ENCODE data around the gene CFAP20DC. TPM values are rescaled to one million over a fixed set of nuclear protein-coding genes. Genes with fewer than 3 reads are reported as not detected.

The CFAP20DC gene
- total RNA-seq, 1 experiment from 2014 or later, result 0.11 TPM

DNA sequence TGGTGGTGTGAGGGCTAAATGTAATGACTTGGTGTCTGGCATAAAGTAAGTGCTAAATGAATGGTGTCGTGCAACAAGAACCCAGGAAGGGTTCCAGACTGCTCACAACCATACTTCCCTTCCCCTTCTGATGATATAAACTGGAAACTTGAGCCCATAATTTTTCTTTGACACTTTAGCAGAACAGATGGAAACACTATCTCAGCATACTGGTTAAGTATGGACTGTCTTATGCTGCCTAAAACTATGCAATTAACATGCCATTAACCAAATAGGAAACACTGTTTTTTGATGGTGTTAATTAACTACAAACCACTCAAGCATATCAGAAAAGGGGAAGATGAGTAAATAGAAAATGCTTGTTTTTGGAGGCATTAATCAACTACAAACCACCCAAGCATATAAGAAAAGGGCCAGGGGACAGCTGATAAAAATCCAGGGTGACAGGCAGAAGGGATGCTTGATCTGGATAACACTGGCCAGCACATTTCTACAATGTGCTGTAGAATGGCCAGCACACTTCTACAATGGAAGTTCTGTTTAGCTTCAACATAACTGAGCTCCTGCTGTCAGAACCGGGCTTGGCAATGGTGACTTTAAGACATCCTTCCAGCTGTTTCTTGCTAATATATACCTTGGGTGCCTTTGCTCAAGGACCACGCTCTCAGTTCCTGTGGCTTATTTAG, 297.8 kb downstream of the CFAP20DC start:
- H3K9me3 ChIP-seq (ENCODE audit: low read length), result no peaks in the 10 kb centered on the region
- H3K4me2 ChIP-seq (ENCODE audit: low read depth, low read length, poor library complexity, severe bottlenecking), result no peak overlapping the region
- no peaks in the 10 kb centered on the region for H3K36me3 ChIP-seq (ENCODE audit: insufficient read depth, low read length)
- H3K4me1 ChIP-seq (ENCODE audit: low read length), result no peaks in the 10 kb centered on the region
- no peaks in the 10 kb centered on the region for H3K27me3 ChIP-seq (ENCODE audit: low read length)
- H3K9ac ChIP-seq (ENCODE audit: low read length), result no peak overlapping the region
- H3K9me2 ChIP-seq (replicated peaks; ENCODE audit: insufficient read depth, low read length), result no peaks in the 10 kb centered on the region
- no peak for DNase-seq
- H3K27ac ChIP-seq (ENCODE audit: low read length), result no peak overlapping the region
- H2AFZ ChIP-seq (ENCODE audit: low read length), result no peak overlapping the region
- no peaks in the 10 kb centered on the region for H4K20me1 ChIP-seq (ENCODE audit: insufficient read depth, low read depth, low read length)
- H3K4me3 ChIP-seq (ENCODE audit: low read length), result no peak overlapping the region
- no peaks in the 10 kb centered on the region for H3K79me2 ChIP-seq (ENCODE audit: low read length)

DNA sequence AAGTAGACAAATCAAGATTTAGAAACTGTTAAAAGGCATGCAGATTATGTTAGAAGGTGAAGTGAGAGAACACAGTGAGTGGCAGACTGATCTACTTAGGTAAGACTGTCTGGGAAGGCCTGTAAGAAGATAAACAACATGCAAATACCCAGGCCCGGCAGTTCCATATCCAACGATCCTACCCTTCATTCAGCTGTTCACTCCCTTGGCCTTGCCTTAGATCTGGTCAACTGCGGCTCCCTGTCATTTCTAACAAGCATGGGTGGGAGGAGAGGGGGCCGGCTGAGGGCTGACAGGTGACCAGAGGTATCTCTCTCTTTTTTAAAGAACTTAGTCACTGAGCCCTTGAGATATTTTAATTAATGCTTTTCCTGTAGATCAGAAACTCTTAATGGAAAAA, 298.6 kb downstream of the CFAP20DC start:
- Histone ChIP-seq H3K4me2 (ENCODE audit: low read depth, low read length, poor library complexity, severe bottlenecking) (no peak overlapping the region), H3K9me2 (replicated peaks; ENCODE audit: insufficient read depth, low read length) (no peaks in the 10 kb centered on the region), H3K4me1 (ENCODE audit: low read length) (no peaks in the 10 kb centered on the region), H4K20me1 (ENCODE audit: insufficient read depth, low read depth, low read length) (no peaks in the 10 kb centered on the region), H3K27ac (ENCODE audit: low read length) (no peak overlapping the region), H2AFZ (ENCODE audit: low read length) (no peak overlapping the region), H3K27me3 (ENCODE audit: low read length) (no peaks in the 10 kb centered on the region), H3K9me3 (ENCODE audit: low read length) (no peaks in the 10 kb centered on the region), H3K4me3 (ENCODE audit: low read length) (no peak overlapping the region), H3K9ac (ENCODE audit: low read length) (no peak overlapping the region), H3K79me2 (ENCODE audit: low read length) (no peaks in the 10 kb centered on the region), H3K36me3 (ENCODE audit: insufficient read depth, low read length) (no peaks in the 10 kb centered on the region)
- no peak for DNase-seq

DNA sequence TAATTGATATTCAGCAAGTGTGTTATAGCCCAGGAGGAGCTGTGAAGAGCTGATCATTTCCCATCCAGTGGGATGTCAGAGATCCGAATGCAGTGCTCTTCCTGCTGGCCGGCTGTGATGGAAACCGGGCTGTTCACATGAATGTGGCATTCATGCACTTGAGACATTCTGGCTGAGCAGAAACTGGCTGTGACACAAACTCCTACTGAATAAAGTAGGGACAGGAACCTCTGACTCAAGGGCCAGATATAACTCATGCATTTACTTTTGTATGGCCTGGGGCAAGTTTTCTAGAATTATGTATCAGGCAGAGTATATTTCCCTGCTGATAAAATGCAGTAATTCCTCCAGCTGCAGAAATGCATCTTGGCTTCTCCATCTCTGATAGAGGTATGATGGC, 299.9 kb downstream of the CFAP20DC start:
- no peak for DNase-seq
- Histone ChIP-seq H4K20me1 (ENCODE audit: insufficient read depth, low read depth, low read length) (no peaks in the 10 kb centered on the region), H3K9me3 (ENCODE audit: low read length) (no peaks in the 10 kb centered on the region), H3K36me3 (ENCODE audit: insufficient read depth, low read length) (no peaks in the 10 kb centered on the region), H3K27ac (ENCODE audit: low read length) (no peak overlapping the region), H3K4me1 (ENCODE audit: low read length) (no peaks in the 10 kb centered on the region), H3K9me2 (replicated peaks; ENCODE audit: insufficient read depth, low read length) (no peaks in the 10 kb centered on the region), H3K4me2 (ENCODE audit: low read depth, low read length, poor library complexity, severe bottlenecking) (no peak overlapping the region), H3K27me3 (ENCODE audit: low read length) (no peaks in the 10 kb centered on the region), H3K79me2 (ENCODE audit: low read length) (no peaks in the 10 kb centered on the region), H3K9ac (ENCODE audit: low read length) (no peak overlapping the region), H2AFZ (ENCODE audit: low read length) (no peak overlapping the region), H3K4me3 (ENCODE audit: low read length) (no peak overlapping the region)

DNA sequence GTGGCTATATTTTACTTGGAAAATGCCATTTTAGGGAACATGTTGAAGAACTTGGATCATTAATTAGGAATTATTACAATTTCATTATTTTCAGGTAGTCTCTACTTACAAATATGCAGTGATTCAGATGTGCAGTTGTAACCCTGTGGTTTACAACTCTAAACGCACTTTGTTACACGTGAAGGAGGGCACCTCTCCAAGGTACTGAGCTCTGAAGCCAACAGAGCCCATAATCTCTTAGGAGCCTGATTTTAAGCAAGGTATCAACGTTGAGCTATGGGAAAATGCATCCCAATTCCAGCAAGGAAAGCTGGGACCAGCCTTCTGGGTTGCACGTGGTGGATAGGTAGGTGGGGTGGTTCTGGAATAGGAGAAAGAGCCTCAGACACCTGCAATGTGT, 301.8 kb downstream of the CFAP20DC start:
- no peaks in the 10 kb centered on the region for H3K36me3 ChIP-seq (ENCODE audit: insufficient read depth, low read length)
- no peak overlapping the region for H3K27ac ChIP-seq (ENCODE audit: low read length)
- no peaks in the 10 kb centered on the region for H4K20me1 ChIP-seq (ENCODE audit: insufficient read depth, low read depth, low read length)
- H3K9me2 ChIP-seq (replicated peaks; ENCODE audit: insufficient read depth, low read length), result no peaks in the 10 kb centered on the region
- no peak overlapping the region for H3K4me2 ChIP-seq (ENCODE audit: low read depth, low read length, poor library complexity, severe bottlenecking)
- no peaks in the 10 kb centered on the region for H3K27me3 ChIP-seq (ENCODE audit: low read length)
- no peak overlapping the region for H3K4me3 ChIP-seq (ENCODE audit: low read length)
- H3K79me2 ChIP-seq (ENCODE audit: low read length), result no peaks in the 10 kb centered on the region
- no peak overlapping the region for H2AFZ ChIP-seq (ENCODE audit: low read length)
- DNase-seq, result no peak
- H3K4me1 ChIP-seq (ENCODE audit: low read length), result no peaks in the 10 kb centered on the region
- H3K9me3 ChIP-seq (ENCODE audit: low read length), result no peaks in the 10 kb centered on the region
- H3K9ac ChIP-seq (ENCODE audit: low read length), result no peak overlapping the region

DNA sequence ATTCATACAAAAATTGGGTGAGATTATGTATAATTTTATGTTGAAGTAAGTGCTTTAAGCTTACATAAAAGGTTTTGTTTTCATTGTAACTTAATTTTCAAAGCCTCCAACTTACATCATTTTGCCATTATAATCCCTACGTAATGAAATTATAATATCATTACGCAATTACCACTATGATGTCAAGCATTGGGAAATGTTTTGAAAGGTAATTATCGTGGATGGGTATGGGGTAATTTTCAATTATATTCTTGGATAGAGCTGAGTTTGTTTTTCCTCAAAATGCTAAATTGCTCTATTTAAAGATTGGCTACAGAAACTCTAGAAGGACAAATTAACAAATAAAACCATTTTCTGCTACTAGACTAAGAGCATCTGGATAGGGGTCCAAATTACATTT, 303.1 kb downstream of the CFAP20DC start:
- H3K27ac ChIP-seq (ENCODE audit: low read length), result no peak overlapping the region
- no peaks in the 10 kb centered on the region for H3K4me1 ChIP-seq (ENCODE audit: low read length)
- no peaks in the 10 kb centered on the region for H4K20me1 ChIP-seq (ENCODE audit: insufficient read depth, low read depth, low read length)
- H3K79me2 ChIP-seq (ENCODE audit: low read length), result no peaks in the 10 kb centered on the region
- no peak overlapping the region for H2AFZ ChIP-seq (ENCODE audit: low read length)
- H3K9me2 ChIP-seq (replicated peaks; ENCODE audit: insufficient read depth, low read length), result no peaks in the 10 kb centered on the region
- no peaks in the 10 kb centered on the region for H3K36me3 ChIP-seq (ENCODE audit: insufficient read depth, low read length)
- no peak overlapping the region for H3K9ac ChIP-seq (ENCODE audit: low read length)
- H3K4me3 ChIP-seq (ENCODE audit: low read length), result no peak overlapping the region
- no peaks in the 10 kb centered on the region for H3K9me3 ChIP-seq (ENCODE audit: low read length)
- no peak overlapping the region for H3K4me2 ChIP-seq (ENCODE audit: low read depth, low read length, poor library complexity, severe bottlenecking)
- H3K27me3 ChIP-seq (ENCODE audit: low read length), result no peaks in the 10 kb centered on the region
- no peak for DNase-seq

DNA sequence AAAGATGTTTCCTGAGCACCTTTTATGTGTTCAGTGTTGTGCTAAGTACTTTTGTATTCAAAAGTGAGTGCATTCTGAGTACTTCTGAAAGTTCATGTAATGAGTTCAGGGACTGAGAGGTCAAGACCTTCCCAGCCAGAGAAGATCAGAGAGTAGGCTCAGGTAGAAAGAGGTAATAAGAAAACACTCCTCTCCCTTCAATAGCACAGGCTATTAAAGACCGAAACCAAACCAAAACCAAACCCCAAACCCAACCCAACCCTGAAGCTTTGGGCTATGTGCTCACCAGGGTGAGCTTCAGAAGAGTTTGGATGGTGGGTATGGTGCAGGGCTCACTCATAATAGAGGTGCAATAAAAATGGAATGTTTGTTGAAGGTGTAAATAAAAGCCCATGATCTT, 306.5 kb downstream of the CFAP20DC start:
- no peaks in the 10 kb centered on the region for H3K79me2 ChIP-seq (ENCODE audit: low read length)
- no peaks in the 10 kb centered on the region for H3K9me3 ChIP-seq (ENCODE audit: low read length)
- H3K4me3 ChIP-seq (ENCODE audit: low read length), result no peak overlapping the region
- no peaks in the 10 kb centered on the region for H3K27me3 ChIP-seq (ENCODE audit: low read length)
- no peak for DNase-seq
- H3K36me3 ChIP-seq (ENCODE audit: insufficient read depth, low read length), result no peaks in the 10 kb centered on the region
- no peak overlapping the region for H3K4me2 ChIP-seq (ENCODE audit: low read depth, low read length, poor library complexity, severe bottlenecking)
- H3K27ac ChIP-seq (ENCODE audit: low read length), result no peak overlapping the region
- no peaks in the 10 kb centered on the region for H4K20me1 ChIP-seq (ENCODE audit: insufficient read depth, low read depth, low read length)
- H3K4me1 ChIP-seq (ENCODE audit: low read length), result no peaks in the 10 kb centered on the region
- no peaks in the 10 kb centered on the region for H3K9me2 ChIP-seq (replicated peaks; ENCODE audit: insufficient read depth, low read length)
- H2AFZ ChIP-seq (ENCODE audit: low read length), result no peak overlapping the region
- H3K9ac ChIP-seq (ENCODE audit: low read length), result no peak overlapping the region

DNA sequence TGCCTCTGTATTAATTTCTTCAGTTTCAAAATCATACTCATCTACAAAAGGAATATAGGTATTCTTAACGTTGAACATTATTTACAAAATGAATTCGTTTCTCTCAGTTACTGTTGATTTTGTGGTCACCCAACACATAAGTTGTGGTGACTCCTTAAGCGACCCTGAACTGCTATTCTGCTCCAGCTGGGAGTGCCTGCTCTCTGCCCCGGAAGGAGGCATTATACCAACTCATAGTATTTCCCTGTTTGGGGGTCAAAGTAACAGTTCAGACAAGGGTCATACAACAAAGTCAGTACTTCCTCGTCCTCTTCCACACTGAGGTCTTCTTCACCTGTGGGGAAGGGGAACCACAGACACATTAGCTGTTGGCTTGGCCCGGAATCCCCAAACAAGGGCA, 307.6 kb downstream of the CFAP20DC start:
- H3K9ac ChIP-seq (ENCODE audit: low read length), result no peak overlapping the region
- H3K27me3 ChIP-seq (ENCODE audit: low read length), result no peaks in the 10 kb centered on the region
- H3K9me3 ChIP-seq (ENCODE audit: low read length), result no peaks in the 10 kb centered on the region
- no peaks in the 10 kb centered on the region for H3K79me2 ChIP-seq (ENCODE audit: low read length)
- no peak overlapping the region for H3K27ac ChIP-seq (ENCODE audit: low read length)
- no peaks in the 10 kb centered on the region for H4K20me1 ChIP-seq (ENCODE audit: insufficient read depth, low read depth, low read length)
- no peak overlapping the region for H3K4me2 ChIP-seq (ENCODE audit: low read depth, low read length, poor library complexity, severe bottlenecking)
- H3K4me1 ChIP-seq (ENCODE audit: low read length), result no peaks in the 10 kb centered on the region
- H2AFZ ChIP-seq (ENCODE audit: low read length), result no peak overlapping the region
- no peaks in the 10 kb centered on the region for H3K36me3 ChIP-seq (ENCODE audit: insufficient read depth, low read length)
- no peak overlapping the region for H3K4me3 ChIP-seq (ENCODE audit: low read length)
- no peak for DNase-seq
- H3K9me2 ChIP-seq (replicated peaks; ENCODE audit: insufficient read depth, low read length), result no peaks in the 10 kb centered on the region

DNA sequence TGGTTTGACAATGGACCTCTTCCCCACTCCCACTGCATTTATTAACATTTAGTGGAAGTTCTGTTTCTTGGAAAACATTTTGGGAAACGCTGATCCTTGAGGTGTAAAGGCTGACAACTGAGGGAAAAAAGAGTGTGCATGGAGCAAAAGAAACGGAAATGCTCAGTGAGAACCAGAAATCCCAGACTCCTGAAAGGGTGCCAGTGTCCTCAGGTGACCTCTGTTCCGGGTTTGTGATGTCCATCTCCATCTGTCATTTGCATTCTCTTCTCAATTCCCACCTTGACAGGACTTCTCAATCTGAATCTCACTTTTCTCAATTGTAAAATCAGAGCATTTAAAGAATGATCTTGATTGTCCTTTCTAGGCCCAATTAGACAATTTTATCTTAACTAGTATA, 312.2 kb downstream of the CFAP20DC start:
- no peaks in the 10 kb centered on the region for H3K36me3 ChIP-seq (ENCODE audit: insufficient read depth, low read length)
- H3K4me3 ChIP-seq (ENCODE audit: low read length), result no peak overlapping the region
- H3K9me2 ChIP-seq (replicated peaks; ENCODE audit: insufficient read depth, low read length), result no peaks in the 10 kb centered on the region
- DNase-seq, result no peak
- H3K27me3 ChIP-seq (ENCODE audit: low read length), result no peaks in the 10 kb centered on the region
- H2AFZ ChIP-seq (ENCODE audit: low read length), result no peak overlapping the region
- no peaks in the 10 kb centered on the region for H3K79me2 ChIP-seq (ENCODE audit: low read length)
- no peak overlapping the region for H3K9ac ChIP-seq (ENCODE audit: low read length)
- no peak overlapping the region for H3K27ac ChIP-seq (ENCODE audit: low read length)
- no peaks in the 10 kb centered on the region for H3K4me1 ChIP-seq (ENCODE audit: low read length)
- no peaks in the 10 kb centered on the region for H4K20me1 ChIP-seq (ENCODE audit: insufficient read depth, low read depth, low read length)
- H3K9me3 ChIP-seq (ENCODE audit: low read length), result no peaks in the 10 kb centered on the region
- no peak overlapping the region for H3K4me2 ChIP-seq (ENCODE audit: low read depth, low read length, poor library complexity, severe bottlenecking)

DNA sequence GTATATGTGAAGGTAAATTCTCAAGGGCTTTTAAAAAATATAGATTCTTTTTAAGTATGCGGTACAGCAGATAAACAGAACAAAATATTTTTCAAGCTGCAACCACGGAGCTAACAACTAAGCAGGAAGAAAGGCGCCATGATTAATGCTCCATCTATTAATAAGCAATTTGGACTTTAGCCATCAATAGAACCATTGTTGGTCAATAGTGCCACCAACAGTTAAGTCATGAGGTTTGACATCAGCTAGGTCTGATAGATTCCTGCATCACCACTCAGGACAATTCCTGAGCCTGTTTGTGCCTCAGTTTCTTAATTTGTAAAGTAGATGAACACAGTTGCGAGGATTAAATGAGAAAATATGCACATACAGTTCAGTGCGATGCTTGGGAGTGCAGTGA, 318.2 kb downstream of the CFAP20DC start:
- no peaks in the 10 kb centered on the region for H3K4me1 ChIP-seq (ENCODE audit: low read length)
- no peak overlapping the region for H3K9ac ChIP-seq (ENCODE audit: low read length)
- H2AFZ ChIP-seq (ENCODE audit: low read length), result no peak overlapping the region
- no peak overlapping the region for H3K4me2 ChIP-seq (ENCODE audit: low read depth, low read length, poor library complexity, severe bottlenecking)
- H3K79me2 ChIP-seq (ENCODE audit: low read length), result no peaks in the 10 kb centered on the region
- H3K9me2 ChIP-seq (replicated peaks; ENCODE audit: insufficient read depth, low read length), result no peaks in the 10 kb centered on the region
- no peaks in the 10 kb centered on the region for H3K27me3 ChIP-seq (ENCODE audit: low read length)
- no peaks in the 10 kb centered on the region for H4K20me1 ChIP-seq (ENCODE audit: insufficient read depth, low read depth, low read length)
- no peak for DNase-seq
- no peaks in the 10 kb centered on the region for H3K9me3 ChIP-seq (ENCODE audit: low read length)
- no peaks in the 10 kb centered on the region for H3K36me3 ChIP-seq (ENCODE audit: insufficient read depth, low read length)
- no peak overlapping the region for H3K4me3 ChIP-seq (ENCODE audit: low read length)
- H3K27ac ChIP-seq (ENCODE audit: low read length), result no peak overlapping the region
